ENCODE measurements around the gene PCDHA6.
"Not testable (repeated sequence)": the region's sequence is repeated elsewhere in the genome, so short reads cannot be mapped to it uniquely, and the experiment has no call there.

PCDHA6 gene

GRCh38 chr5:140827704-140828361 lies at the start of gene PCDHA6:
Gene PCDHA6, plus strand, starts transcription at chr5:140827960. Its CDS starts 132 bp downstream, at chr5:140828092.
- no peak for DNase-seq

GRCh38 chr5:140780512-140780911 lies 47.2 kb upstream of the PCDHA6 start:
- no peak for DNase-seq

GRCh38 chr5:140785905-140786686 lies 41.7 kb upstream of the PCDHA6 start, which contains the start of gene PCDHA1:
Gene PCDHA1, plus strand, starts transcription at chr5:140786140.
- DNase-seq: peak in 1 of 2 experiments; percentile 51

GRCh38 chr5:140787422-140787821 lies 40.3 kb upstream of the PCDHA6 start:
- not testable (repeated sequence) for DNase-seq

- not testable (repeated sequence) for DNase-seq
These were observed 39.8 kb upstream of the PCDHA6 start for GRCh38 chr5:140787849-140788504.

GRCh38 chr5:140791089-140791488 lies 36.7 kb upstream of the PCDHA6 start:
- DNase-seq: no peak

- DNase-seq: no peak
These were observed 33.0 kb upstream of the PCDHA6 start, which contains the start of gene PCDHA2 for GRCh38 chr5:140794595-140795258. Gene PCDHA2, plus strand, starts transcription at chr5:140794852.

- peak in 1 of 2 experiments; percentile 8 for DNase-seq
These were observed 32.5 kb upstream of the PCDHA6 start for GRCh38 chr5:140795259-140795641.

GRCh38 chr5:140796072-140796717 lies 31.6 kb upstream of the PCDHA6 start:
- DNase-seq: not testable (repeated sequence)

GRCh38 chr5:140796718-140797095 lies 31.1 kb upstream of the PCDHA6 start:
- no peak for DNase-seq

- DNase-seq: no peak
These were observed 26.8 kb upstream of the PCDHA6 start, which contains the start of gene PCDHA3 for GRCh38 chr5:140800816-140801493. Gene PCDHA3, plus strand, starts transcription at chr5:140801057.

GRCh38 chr5:140801494-140801841 lies 26.3 kb upstream of the PCDHA6 start:
- no peak for DNase-seq

GRCh38 chr5:140802381-140802780 lies 25.4 kb upstream of the PCDHA6 start:
- not testable (repeated sequence) for DNase-seq

GRCh38 chr5:140802781-140803271 lies 24.9 kb upstream of the PCDHA6 start:
- DNase-seq: no peak

- DNase-seq: peak; percentile 87 to 89
These were observed 20.7 kb upstream of the PCDHA6 start, which contains the start of gene PCDHA4 for GRCh38 chr5:140806834-140807775. Gene PCDHA4, plus strand, starts transcription at chr5:140807068.

- not testable (repeated sequence) for DNase-seq
These were observed 19.4 kb upstream of the PCDHA6 start for GRCh38 chr5:140808241-140808888.

GRCh38 chr5:140808889-140809291 lies 18.9 kb upstream of the PCDHA6 start:
- DNase-seq: no peak

GRCh38 chr5:140821375-140822280 lies 6.1 kb upstream of the PCDHA6 start, which contains the start of gene PCDHA5:
Gene PCDHA5, plus strand, starts transcription at chr5:140821613.
- DNase-seq: no peak

- no peak for DNase-seq
These were observed 5.5 kb upstream of the PCDHA6 start for GRCh38 chr5:140822281-140822629.
